ENCODE data around the gene OR2V1.

DNA sequence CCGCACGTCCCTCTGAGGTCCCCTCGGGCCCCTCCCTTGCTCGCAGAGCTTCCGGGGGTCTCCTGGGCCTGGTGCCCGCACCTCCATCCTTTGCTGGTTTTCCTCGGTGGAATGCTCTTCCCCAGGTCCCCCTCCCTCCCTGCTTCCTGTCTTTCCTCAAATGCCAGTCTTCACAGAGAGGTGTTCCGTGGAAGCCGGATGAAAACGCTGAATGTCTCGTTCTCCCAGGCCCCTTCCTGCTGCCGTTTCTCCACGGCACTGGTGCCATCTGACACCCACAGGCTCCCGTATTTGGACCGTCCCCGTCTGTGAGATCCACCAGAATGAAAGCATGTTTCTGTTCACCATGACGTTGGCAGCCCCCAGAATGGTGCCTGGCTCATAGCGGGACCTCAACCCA, 4.1 kb downstream of the OR2V1 start:
- TF ChIP-seq, protein P1, sequence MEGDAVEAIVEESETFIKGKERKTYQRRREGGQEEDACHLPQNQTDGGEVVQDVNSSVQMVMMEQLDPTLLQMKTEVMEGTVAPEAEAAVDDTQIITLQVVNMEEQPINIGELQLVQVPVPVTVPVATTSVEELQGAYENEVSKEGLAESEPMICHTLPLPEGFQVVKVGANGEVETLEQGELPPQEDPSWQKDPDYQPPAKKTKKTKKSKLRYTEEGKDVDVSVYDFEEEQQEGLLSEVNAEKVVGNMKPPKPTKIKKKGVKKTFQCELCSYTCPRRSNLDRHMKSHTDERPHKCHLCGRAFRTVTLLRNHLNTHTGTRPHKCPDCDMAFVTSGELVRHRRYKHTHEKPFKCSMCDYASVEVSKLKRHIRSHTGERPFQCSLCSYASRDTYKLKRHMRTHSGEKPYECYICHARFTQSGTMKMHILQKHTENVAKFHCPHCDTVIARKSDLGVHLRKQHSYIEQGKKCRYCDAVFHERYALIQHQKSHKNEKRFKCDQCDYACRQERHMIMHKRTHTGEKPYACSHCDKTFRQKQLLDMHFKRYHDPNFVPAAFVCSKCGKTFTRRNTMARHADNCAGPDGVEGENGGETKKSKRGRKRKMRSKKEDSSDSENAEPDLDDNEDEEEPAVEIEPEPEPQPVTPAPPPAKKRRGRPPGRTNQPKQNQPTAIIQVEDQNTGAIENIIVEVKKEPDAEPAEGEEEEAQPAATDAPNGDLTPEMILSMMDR (IDR thresholded peaks at IDR 0.05; ENCODE audit: insufficient read depth, low read length), result no peak
- TF ChIP-seq POLR2AphosphoS5 (IDR thresholded peaks at IDR 0.05; ENCODE audit: low read depth), result no peak

Measured in HL-60 (cell line).